HG02610 (cell line): ENCODE data around the gene OR5H14.
"Not testable (repeated sequence)": the region's sequence is repeated elsewhere in the genome, so short reads cannot be mapped to it uniquely, and the experiment has no call there.

Experiments used
- ATAC-seq: cut with Tn5 transposase; IDR thresholded peaks from one replicate; pipeline ENCODE4 v1.9.1; 2021; ENCODE audit warnings: mild to moderate bottlenecking, moderate library complexity; ENCODE audit not compliant: unreplicated experiment

The OR5H14 gene

GRCh38 chr3:98196293-98196692 lies 49.0 kb downstream of the OR5H14 start:
- not testable (repeated sequence) for ATAC-seq

GRCh38 chr3:98199020-98199419 lies 51.7 kb downstream of the OR5H14 start:
- ATAC-seq = no peak
